GM12878 (cell line): ENCODE results near the gene PTPRN2. TPM values are rescaled to one million over a fixed set of nuclear protein-coding genes. Genes with fewer than 3 reads are reported as not detected.

Experiments
- ATAC-seq: fragments of 200-7000 bp; cut with Tn5 transposase; 3 replicates; pipeline ENCODE4 v1.9.1; 2020; ENCODE audit warnings: mild to moderate bottlenecking, moderate library complexity
- BruUV-seq: library from RNA; stranded (reverse); fragments of 400-500 nt; replicated peaks from 2 replicates; lab custom pipeline; 2021; lab: Mats Ljungman, UMichigan
- CTCF ChIA-PET: fragments of 300-600 bp; sonication (Branson Sonifier 250); formaldehyde crosslinking; extraction: SDS; loops from one replicate; lab custom pipeline; 2021; ENCODE audit warnings: inconsistent platforms; lab: Yijun Ruan, JAX
- POLR2A ChIA-PET: fragments of 350-600 bp; formaldehyde crosslinking; extraction: SDS; loops from one replicate; lab custom pipeline; 2021; ENCODE audit warnings: inconsistent platforms; lab: Charles Lee
- RAD21 ChIA-PET: fragments of 300-600 bp; sonication (Branson Sonifier 250); formaldehyde crosslinking; loops from one replicate; lab custom pipeline; 2023; ENCODE audit warnings: antibody characterized with exemption; ENCODE audit not compliant: unreplicated experiment; lab: Charles Lee
- SMC1A ChIA-PET: fragments of 300-600 bp; sonication (Branson Sonifier 250); formaldehyde crosslinking; loops from one replicate; lab custom pipeline; 2023; ENCODE audit not compliant: unreplicated experiment, uncharacterized antibody; lab: Charles Lee
- DNase-seq: peaks from one replicate; pipeline ENCODE4 v3.0.0-alpha.2; 2011; ENCODE audit warnings: low read depth, low spot score
- FAIRE-seq: peaks from 3 replicates; lab custom pipeline; 2011; peaks lifted over from hg19 to GRCh38; lab: Jason Lieb, UNC
- H2AFZ ChIP-seq: 2 replicates; pipeline ENCODE4 v1.6.0; 2011; ENCODE audit warnings: low read depth, low read length, control low read depth; ENCODE audit not compliant: control insufficient read depth
- H3K27ac ChIP-seq: 2 replicates; pipeline ENCODE4 v1.5.1; 2011; ENCODE audit warnings: control low read depth; ENCODE audit not compliant: control insufficient read depth, insufficient read depth
- H3K27me3 ChIP-seq, 2 experiments: replicated peaks in 1 of 2; 2 replicates each; pipeline versions ENCODE4 v1.6.0 to v1.6.1; 2011; ENCODE audit warnings: low read length in 1 of 2; ENCODE audit not compliant: control insufficient read depth in 2 of 2, insufficient read depth in 2 of 2
- H3K36me3 ChIP-seq, 2 experiments: 2 replicates each; pipeline ENCODE4 v1.5.1; 2011; ENCODE audit warnings: low read length in 1 of 2; ENCODE audit not compliant: control insufficient read depth in 2 of 2, insufficient read depth in 2 of 2
- H3K4me1 ChIP-seq: 2 replicates; pipeline ENCODE4 v1.6.1; 2011; ENCODE audit warnings: mild to moderate bottlenecking, low read length, moderate library complexity, mixed read lengths; ENCODE audit not compliant: control insufficient read depth, insufficient read depth
- H3K4me2 ChIP-seq: 2 replicates; pipeline ENCODE4 v1.6.0; 2011; ENCODE audit warnings: control low read depth; ENCODE audit not compliant: control insufficient read depth, insufficient read depth
- H3K4me3 ChIP-seq: fragments of 200-600 bp; sonication (generic); 2 replicates; pipeline ENCODE4 v1.5.1; 2016
- H3K79me2 ChIP-seq: 2 replicates; pipeline ENCODE4 v1.6.0; 2011; ENCODE audit warnings: low read length; ENCODE audit not compliant: control insufficient read depth, insufficient read depth
- H3K9ac ChIP-seq: 2 replicates; pipeline ENCODE4 v1.8.0; 2011; ENCODE audit warnings: low read length, control low read depth, mixed read lengths; ENCODE audit not compliant: control insufficient read depth, insufficient read depth
- H3K9me3 ChIP-seq: replicated peaks from 3 replicates; pipeline ENCODE4 v1.5.1; 2011; ENCODE audit warnings: mild to moderate bottlenecking, low read length; ENCODE audit not compliant: control insufficient read depth, insufficient read depth
- H4K20me1 ChIP-seq: 2 replicates; pipeline ENCODE4 v1.6.0; 2011; ENCODE audit not compliant: control insufficient read depth, insufficient read depth
- CEBPB ChIP-seq, 2 experiments: fragments of 150-350 bp in 1 of 2; IDR thresholded peaks; 2 replicates each; pipeline ENCODE4 v1.6.1; 2012 to 2014; ENCODE audit warnings: low read depth in 2 of 2, low read length in 2 of 2, borderline replicate concordance in 1 of 2, inconsistent platforms in 1 of 2
- SREBF2 ChIP-seq: IDR thresholded peaks from 2 replicates; pipeline ENCODE4 v1.6.1; 2012; ENCODE audit warnings: mild to moderate bottlenecking, low read length
- ZBTB40 ChIP-seq: fragments of 450-650 bp; IDR thresholded peaks from 2 replicates; pipeline ENCODE4 v1.6.1; 2016; ENCODE audit warnings: mild to moderate bottlenecking, moderate library complexity, borderline replicate concordance
- WGBS: methylation state at CpG from one replicate; pipeline ENCODE4 v1.1.6; 2016; ENCODE audit warnings: low lambda C conversion rate; ENCODE audit not compliant: insufficient replicate concordance, insufficient coverage; ENCODE audit errors: missing lambda C conversion rate; 5-methylcytosine and 5-hydroxymethylcytosine counted together
- in situ Hi-C: fragments of 300-500 bp; cut with MboI; formaldehyde crosslinking; loops from 9 replicates; pipeline ENCODE4 v1.14.3; 2018; ENCODE audit warnings: mixed read lengths
- intact Hi-C: fragments of 100-400 bp; cut with micrococcal nuclease; formaldehyde crosslinking; loops from one replicate; pipeline ENCODE4 v1.14.2; 2022; ENCODE audit not compliant: unreplicated experiment
- polyA plus RNA-seq, 11 experiments: library from polyadenylated mRNA; depleted of rRNA in 4 of 11; unstranded in 6 of 11; stranded (reverse) in 5 of 11; fragments of >200 nt; fragmentation: Nextera tagmentation in 4 of 11; fragmentation: Illumina TruSeq in 1 of 11; extraction: Ambion mirVana in 4 of 11; extraction: Trizol in 1 of 11; gene quantifications; 1 replicate in 1 of 11; 2 replicates in 10 of 11; pipeline versions ENCODE4 v1.2.1 to v1.2.3, GENCODE V29; 2011 to 2016; ENCODE audit warnings: inconsistent platforms in 2 of 11, missing spikeins in 2 of 11, low read depth in 1 of 11
- total RNA-seq, 4 experiments: library from RNA; depleted of rRNA in 3 of 4; stranded (reverse); fragments of >200 nt in 3 of 4; fragmentation: Illumina TruSeq in 1 of 4; extraction: Trizol in 1 of 4; gene quantifications; 2 replicates each; pipeline versions ENCODE4 v1.2.1 to v1.2.3, GENCODE V29; 2013 to 2021

PTPRN2 gene
- total and polyA plus RNA-seq, 10 of the 15 experiments (the other 5 are each of a cell fraction or from before 2014, with no cell fraction given), result 5.4 TPM; not detected in 9

- no peaks in the 10 kb centered on the region for H3K79me2 ChIP-seq
- H3K9me3 ChIP-seq, result peaks cover 1% of the 10 kb centered on the region; the same call in 1 of the 3 replicates
- H3K4me1 ChIP-seq, result no peaks in the 10 kb centered on the region
- no peak overlapping the region for H3K27ac ChIP-seq
- ATAC-seq (no peak), FAIRE-seq (no peak), DNase-seq (no peak)
- no TSS peak for BruUV-seq
- H3K4me3 ChIP-seq, result no peak overlapping the region
- no peak overlapping the region for H3K4me2 ChIP-seq
- no peaks in the 10 kb centered on the region for H4K20me1 ChIP-seq
- TF ChIP-seq CEBPB (IDR thresholded peaks at IDR 0.05; ENCODE audit: borderline replicate concordance in 1 of 2, low read depth in 2 of 2, low read length in 2 of 2), result no peak
- no peak for TF ChIP-seq ZBTB40
- no peak for TF ChIP-seq SREBF2
- ChIA-PET RAD21 (no interaction called here), POLR2A (no interaction called here), CTCF (no interaction called here), SMC1A (no interaction called here)
- H3K27me3 ChIP-seq, result no peaks in the 10 kb centered on the region
- in situ Hi-C loops (no loop called here), intact Hi-C loops (no loop called here)
- H2AFZ ChIP-seq, result no peak overlapping the region
- no peak overlapping the region for H3K9ac ChIP-seq
- WGBS, result 63% methylated on average over 29 of the region's 29 CpGs
- no peaks in the 10 kb centered on the region; a peak in 1 of 4 replicates for H3K36me3 ChIP-seq
Measured at GRCh38 chr7:158280448-158281144, 307.0 kb downstream of the PTPRN2 start.
